PC-9 (cell line): ENCODE results near the gene CHRNG. TPM values are rescaled to one million over a fixed set of nuclear protein-coding genes. Genes with fewer than 3 reads are reported as not detected.

ENCODE experiments used
- BruUV-seq: library from RNA; stranded (reverse); fragments of 400-500 nt; replicated peaks from 2 replicates; lab custom pipeline; 2021; lab: Mats Ljungman, UMichigan
- CTCF ChIA-PET: fragments of 300-600 bp; sonication (Branson Sonifier 250); formaldehyde crosslinking; loops from one replicate; lab custom pipeline; 2022; ENCODE audit warnings: antibody characterized with exemption; lab: Charles Lee
- POLR2A ChIA-PET: fragments of 300-600 bp; sonication (Branson Sonifier 250); formaldehyde crosslinking; loops from one replicate; lab custom pipeline; 2022; ENCODE audit warnings: antibody characterized with exemption; ENCODE audit not compliant: unreplicated experiment; lab: Charles Lee
- DNase-seq, 2 experiments: peaks; one replicate each; pipeline versions ENCODE4 v3.0.0 to v3.0.0-alpha.2; 2015 to 2022; ENCODE audit warnings: mixed read lengths in 1 of 2
- H2AFZ ChIP-seq: fragments of 200-600 bp; sonication (generic); 2 replicates; pipeline ENCODE4 v1.8.1; 2017; ENCODE audit warnings: antibody characterized with exemption
- H3F3A ChIP-seq: fragments of 200-600 bp; sonication (generic); 2 replicates; pipeline ENCODE4 v1.8.1; 2017; ENCODE audit warnings: antibody characterized with exemption, mild to moderate bottlenecking, low read depth; ENCODE audit not compliant: insufficient read depth
- H3K27ac ChIP-seq: fragments of 200-600 bp; sonication (generic); 2 replicates; pipeline ENCODE4 v1.6.1; 2016; ENCODE audit warnings: mixed run types
- H3K27me3 ChIP-seq: fragments of 200-600 bp; sonication (generic); 2 replicates; pipeline ENCODE4 v1.6.1; 2016; ENCODE audit warnings: low read depth, mixed run types; ENCODE audit not compliant: insufficient read depth
- H3K36me3 ChIP-seq: fragments of 200-600 bp; sonication (generic); 2 replicates; pipeline ENCODE4 v1.6.1; 2016; ENCODE audit warnings: low read depth, mixed run types
- H3K4me1 ChIP-seq: fragments of 200-600 bp; sonication (generic); replicated peaks from 2 replicates; pipeline ENCODE4 v1.6.1; 2016; ENCODE audit warnings: mixed run types; ENCODE audit not compliant: insufficient read depth
- H3K4me2 ChIP-seq: fragments of 200-600 bp; sonication (generic); 2 replicates; pipeline ENCODE4 v1.6.1; 2017; ENCODE audit warnings: mixed run types
- H3K4me3 ChIP-seq: fragments of 200-600 bp; sonication (generic); 2 replicates; pipeline ENCODE4 v1.6.1; 2016; ENCODE audit warnings: mixed run types
- H3K79me2 ChIP-seq: fragments of 200-600 bp; sonication (generic); 2 replicates; pipeline ENCODE4 v1.6.1; 2017; ENCODE audit warnings: low read depth, mixed run types
- H3K9me2 ChIP-seq: fragments of 200-600 bp; sonication (generic); 2 replicates; pipeline ENCODE4 v1.8.1; 2017; ENCODE audit warnings: mild to moderate bottlenecking; ENCODE audit not compliant: insufficient read depth
- H3K9me3 ChIP-seq: fragments of 200-600 bp; sonication (generic); 2 replicates; pipeline ENCODE4 v1.8.1; 2016; ENCODE audit warnings: low read depth; ENCODE audit not compliant: insufficient read depth
- H4K20me1 ChIP-seq: fragments of 200-600 bp; sonication (generic); 2 replicates; pipeline ENCODE4 v1.8.1; 2017; ENCODE audit not compliant: insufficient read depth
- CTCF ChIP-seq: fragments of 200-600 bp; sonication (generic); conservative IDR thresholded peaks from 2 replicates; pipeline ENCODE4 v1.6.1; 2017; ENCODE audit warnings: mixed run types, antibody characterized with exemption, mild to moderate bottlenecking, moderate library complexity
- EZH2 ChIP-seq: fragments of 200-600 bp; sonication (generic); IDR thresholded peaks from 2 replicates; pipeline ENCODE4 v1.8.0; 2017; ENCODE audit warnings: antibody characterized with exemption, low read depth
- intact Hi-C: fragments of 100-400 bp; cut with micrococcal nuclease; formaldehyde crosslinking; loops from one replicate; pipeline ENCODE4 v1.10.0; 2022; ENCODE audit not compliant: unreplicated experiment
- total RNA-seq: library from RNA; stranded (reverse); gene quantifications from 2 replicates; pipeline ENCODE4 v1.2.3, GENCODE V29; 2021

The CHRNG gene
- total RNA-seq, 1 experiment from 2014 or later = not detected

GRCh38 chr2:232541195-232541960, 1.9 kb downstream of the CHRNG start:
- H3K9me3 ChIP-seq = 0 out of 2 replicates have a peak, but pooled peaks cover 2% of the 10 kb centered on the region
- ChIA-PET CTCF (no interaction called here), POLR2A (no interaction called here)
- H3K4me2 ChIP-seq = no peak overlapping the region
- no peaks in the 10 kb centered on the region for H3F3A ChIP-seq
- no peaks in the 10 kb centered on the region for H3K9me2 ChIP-seq
- no TSS peak for BruUV-seq
- no peaks in the 10 kb centered on the region for H3K27me3 ChIP-seq
- no peaks in the 10 kb centered on the region for H3K4me1 ChIP-seq
- no peak overlapping the region for H2AFZ ChIP-seq
- 0 out of 2 replicates have a peak, but pooled peaks cover under 1% of the 10 kb centered on the region for H3K79me2 ChIP-seq
- no peak overlapping the region for H3K4me3 ChIP-seq
- DNase-seq = no peak
- no peaks in the 10 kb centered on the region for H4K20me1 ChIP-seq
- H3K27ac ChIP-seq = no peak overlapping the region
- H3K36me3 ChIP-seq = no peaks in the 10 kb centered on the region
- intact Hi-C loops = no loop called here
- TF ChIP-seq CTCF (no peak), EZH2 (no peak)

GRCh38 chr2:232541961-232542714, 2.6 kb downstream of the CHRNG start:
- intact Hi-C loops = no loop called here
- Histone ChIP-seq H3K9me3 (no peaks in the 10 kb centered on the region), H3F3A (no peaks in the 10 kb centered on the region), H3K27ac (no peak overlapping the region), H3K79me2 (peaks cover 8% of the 10 kb centered on the region; the same call in 1 of the 2 replicates), H3K4me1 (no peaks in the 10 kb centered on the region), H3K36me3 (peaks cover under 1% of the 10 kb centered on the region; the same call in 1 of the 2 replicates), H4K20me1 (no peaks in the 10 kb centered on the region), H2AFZ (no peak overlapping the region), H3K9me2 (no peaks in the 10 kb centered on the region), H3K4me2 (no peak overlapping the region), H3K4me3 (no peak overlapping the region), H3K27me3 (no peaks in the 10 kb centered on the region)
- CTCF ChIA-PET = no interaction called here
- BruUV-seq = no TSS peak
- DNase-seq = no peak
- POLR2A ChIA-PET = interaction anchor here (0.6 kb wide), 1 partner anchor 199 kb away, joined by 15 read pairs; no protein-coding TSS in a partner anchor
- TF ChIP-seq CTCF = no peak
- no peak for TF ChIP-seq EZH2

GRCh38 chr2:232542715-232543467, 3.4 kb downstream of the CHRNG start:
- H3K9me3 ChIP-seq = no peaks in the 10 kb centered on the region
- H3K36me3 ChIP-seq = peaks cover 3% of the 10 kb centered on the region; the same call in 1 of the 2 replicates
- DNase-seq = no peak
- ChIA-PET CTCF (no interaction called here), POLR2A (interaction anchor here (0.6 kb wide), 1 partner anchor 199 kb away, joined by 15 read pairs; no protein-coding TSS in a partner anchor)
- no peaks in the 10 kb centered on the region for H3K27me3 ChIP-seq
- H4K20me1 ChIP-seq = no peaks in the 10 kb centered on the region
- H3K4me1 ChIP-seq = no peaks in the 10 kb centered on the region
- H3K4me2 ChIP-seq = no peak overlapping the region
- BruUV-seq = no TSS peak
- H2AFZ ChIP-seq = no peak overlapping the region
- intact Hi-C loops = no loop called here
- H3K4me3 ChIP-seq = no peak overlapping the region
- no peak overlapping the region for H3K27ac ChIP-seq
- no peaks in the 10 kb centered on the region for H3K9me2 ChIP-seq
- no peak for TF ChIP-seq CTCF
- TF ChIP-seq EZH2 = no peak
- no peaks in the 10 kb centered on the region for H3F3A ChIP-seq
- peaks cover 16% of the 10 kb centered on the region; the same call in 1 of the 2 replicates for H3K79me2 ChIP-seq
